ENCODE data around the gene RNF180. TPM values are rescaled to one million over a fixed set of nuclear protein-coding genes. Genes with fewer than 3 reads are reported as not detected.

The RNF180 gene
- total and polyA plus RNA-seq, 2 of the 8 experiments (the other 6 are each of a cell fraction or from before 2014, with no cell fraction given): 0.39 to 2.3 TPM

DNA sequence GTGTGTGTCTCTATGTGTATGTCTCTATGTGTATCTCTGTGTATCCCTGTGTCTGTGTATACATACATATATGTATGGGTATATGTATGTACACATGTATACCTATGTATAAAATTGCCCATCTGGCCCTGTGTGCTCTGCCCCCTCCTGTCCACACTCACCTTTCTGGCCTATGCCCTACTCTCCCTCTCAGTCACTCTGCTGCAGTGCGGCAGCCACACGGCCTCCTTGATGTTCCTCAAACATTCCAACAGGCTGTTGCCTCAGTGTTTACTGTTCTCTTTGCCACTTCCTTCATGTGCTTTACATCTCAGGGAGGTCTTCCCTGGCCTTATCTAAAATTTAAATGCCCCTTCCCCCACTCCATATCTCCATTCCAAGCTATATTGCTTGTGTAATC, 18.3 kb upstream of the RNF180 start:
- Histone ChIP-seq H2AK5ac (ENCODE audit: low read depth, low read length) (no peak overlapping the region; the same call in 1 of the 2 replicates), H2BK15ac (ENCODE audit: low read length) (no peak overlapping the region), H2AFZ (ENCODE audit: low read length) (peak overlapping the region; percentile 82; the same call in 1 of the 2 replicates), H3K23me2 (ENCODE audit: low read depth, low read length) (no peaks in the 10 kb centered on the region), H3K9me3 (ENCODE audit: insufficient read depth in 2 of 2, low read depth in 1 of 2, low read length in 1 of 2) (peaks cover 0 to 8% of the 10 kb centered on the region in 2 experiments; a peak in 1 of 4 replicates), H2BK20ac (ENCODE audit: low read length) (0 out of 2 replicates have a peak overlapping the region, but pooled peaks have one; percentile 36), H3K27me3 (replicated peaks in 1 of 4; ENCODE audit: control insufficient read depth in 3 of 4, extremely low read depth in 1 of 4, insufficient read depth in 3 of 4, low read length in 3 of 4) (no peaks in the 10 kb centered on the region), H2BK12ac (ENCODE audit: low read depth, low read length) (no peak overlapping the region), H3K79me2 (ENCODE audit: control insufficient read depth in 1 of 2, insufficient read depth in 2 of 2, low read length in 2 of 2) (no peaks in the 10 kb centered on the region), H3K4me3 (ENCODE audit: extremely low read depth in 1 of 4, insufficient read depth in 2 of 4, low read depth in 3 of 4, low read length in 4 of 4) (no peak overlapping the region), H3K18ac (ENCODE audit: extremely low read depth, low read length) (no peak overlapping the region), H3K14ac (ENCODE audit: insufficient read length) (no peak overlapping the region), H3K9ac (replicated peaks in 1 of 4; ENCODE audit: extremely low read depth in 1 of 4, low read depth in 3 of 4, low read length in 3 of 4) (no peak overlapping the region), H3K79me1 (ENCODE audit: low read depth, low read length) (no peaks in the 10 kb centered on the region), H3K4ac (replicated peaks; ENCODE audit: insufficient read length, low read depth, low read length) (no peak overlapping the region), H4K91ac (replicated peaks; ENCODE audit: insufficient read length, low read length) (no peak overlapping the region), H3K4me2 (ENCODE audit: insufficient read depth in 1 of 2, low read depth in 2 of 2, low read length in 2 of 2) (no peak overlapping the region), H3K23ac (ENCODE audit: insufficient read length) (no peak overlapping the region), H3K56ac (replicated peaks; ENCODE audit: insufficient read length, low read depth, low read length) (no peak overlapping the region), H4K20me1 (replicated peaks in 1 of 2; ENCODE audit: control insufficient read depth in 1 of 2, insufficient read depth in 2 of 2, low read length in 2 of 2) (no peaks in the 10 kb centered on the region), H3K36me3 (ENCODE audit: control insufficient read depth in 2 of 4, insufficient read depth in 4 of 4, low read length in 3 of 4) (no peaks in the 10 kb centered on the region), H2BK120ac (replicated peaks; ENCODE audit: low read depth, low read length) (no peak overlapping the region), H4K5ac (ENCODE audit: insufficient read length, low read depth, low read length) (no peak overlapping the region), H3K27ac (ENCODE audit: low read depth, low read length) (no peak overlapping the region), H2BK5ac (ENCODE audit: low read depth, low read length) (no peak overlapping the region), H3K4me1 (replicated peaks in 1 of 4; ENCODE audit: control insufficient read depth in 3 of 4, insufficient read depth in 4 of 4, low read length in 3 of 4) (no peaks in the 10 kb centered on the region; a peak in 1 of 7 replicates), H4K8ac (ENCODE audit: extremely low read depth, insufficient read depth, low read length) (no peak overlapping the region)
- ChIA-PET CTCF (ENCODE audit: partially characterized antibody) (interaction anchor here (0.8 to 5.8 kb wide), 26 partner anchors 8 to 464 kb away, joined by 3 to 61 read pairs (median 6); partner anchors contain the start of gene RNF180), POLR2A (ENCODE audit: partially characterized antibody) (no interaction called here)
- DNase-seq (ENCODE audit: low read depth in 1 of 2, low spot score in 2 of 2) (no peak), FAIRE-seq (no peak)
- WGBS, 2 experiments (ENCODE audit: extremely low coverage in 1 of 2, insufficient coverage in 1 of 2, insufficient read length in 1 of 2, insufficient replicate concordance in 2 of 2, low coverage in 1 of 2, low lambda C conversion rate in 2 of 2, missing lambda C conversion rate in 1 of 2): 97% methylated on average over 2 of the region's 2 CpGs; no CpG with 5 or more reads in 1 of the 2 experiments
- no peak for TF ChIP-seq SIN3A (conservative IDR thresholded peaks at IDR 0.05 in 1 of 2, IDR thresholded peaks at IDR 0.05 in 1 of 2; ENCODE audit: low read depth in 1 of 2, low read length in 2 of 2)
